SK-N-SH treated with all-trans-retinoic acid at 6 μM for 48 hours (cell line): ENCODE data around the gene TSHB.

Experiments used
- ATAC-seq: fragments of 200-7000 bp; cut with Tn5 transposase; 3 replicates; pipeline ENCODE4 v1.9.1; 2020; ENCODE audit warnings: mild to moderate bottlenecking, moderate library complexity
- BACH2 ChIP-seq: fragments of 250-450 bp; sonication (Bioruptor Pico); IDR thresholded peaks from 2 replicates; pipeline ENCODE4 v1.9.0; 2021; ENCODE audit warnings: mild to moderate bottlenecking, borderline replicate concordance
- CSDC2 ChIP-seq: fragments of 250-450 bp; sonication (Bioruptor Pico); IDR thresholded peaks from 2 replicates; pipeline ENCODE4 v1.5.0; 2020; ENCODE audit warnings: mild to moderate bottlenecking, moderate library complexity
- ESRRG ChIP-seq: fragments of 250-450 bp; sonication (Bioruptor Pico); IDR thresholded peaks from 2 replicates; pipeline ENCODE4 v1.6.1; 2021; ENCODE audit warnings: mild to moderate bottlenecking
- GLIS3 ChIP-seq: fragments of 250-450 bp; sonication (Bioruptor Pico); IDR thresholded peaks from 2 replicates; pipeline ENCODE4 v1.5.0; 2020; ENCODE audit warnings: mild to moderate bottlenecking, moderate library complexity
- OSR1 ChIP-seq: fragments of 250-450 bp; sonication (Bioruptor Pico); IDR thresholded peaks from 2 replicates; pipeline ENCODE4 v1.8.0; 2022; ENCODE audit warnings: moderate library complexity, mild to moderate bottlenecking, inconsistent platforms
- PPARA ChIP-seq: fragments of 250-450 bp; sonication (Bioruptor Pico); IDR thresholded peaks from 2 replicates; pipeline ENCODE4 v1.5.0; 2020; ENCODE audit warnings: mild to moderate bottlenecking, borderline replicate concordance
- RARB ChIP-seq: fragments of 250-450 bp; sonication (Bioruptor Pico); IDR thresholded peaks from 2 replicates; pipeline ENCODE4 v1.8.0; 2021; ENCODE audit warnings: mild to moderate bottlenecking, moderate library complexity
- TOX ChIP-seq: fragments of 250-450 bp; sonication (Bioruptor Pico); IDR thresholded peaks from 2 replicates; pipeline ENCODE4 v1.8.0; 2021; ENCODE audit warnings: mild to moderate bottlenecking, moderate library complexity, borderline replicate concordance
- ZFP3 ChIP-seq: fragments of 250-450 bp; sonication (Bioruptor Pico); IDR thresholded peaks from 2 replicates; pipeline ENCODE4 v1.5.0; 2020; ENCODE audit warnings: mild to moderate bottlenecking, moderate library complexity
- ZNF565 ChIP-seq: fragments of 450-650 bp; formaldehyde crosslinking; conservative IDR thresholded peaks from 2 replicates; pipeline ENCODE4 v1.5.0; 2020; ENCODE audit warnings: low read depth, mild to moderate bottlenecking, moderate library complexity
- ZNF70 ChIP-seq: fragments of 450-650 bp; formaldehyde crosslinking; IDR thresholded peaks from 2 replicates; pipeline ENCODE4 v1.5.0; 2020; ENCODE audit warnings: mild to moderate bottlenecking, moderate library complexity
- ZNF8 ChIP-seq: fragments of 450-650 bp; formaldehyde crosslinking; IDR thresholded peaks from 2 replicates; pipeline ENCODE4 v1.5.0; 2020; ENCODE audit warnings: mild to moderate bottlenecking, moderate library complexity
- TF ChIP-seq, protein P1 (sequence below): fragments of 250-450 bp; sonication (Bioruptor Pico); IDR thresholded peaks from 2 replicates; pipeline ENCODE4 v1.5.1; 2020; ENCODE audit warnings: low read depth, mild to moderate bottlenecking, moderate library complexity
- TF ChIP-seq, protein P2 (sequence below): fragments of 250-450 bp; sonication (Bioruptor Pico); IDR thresholded peaks from 2 replicates; pipeline ENCODE4 v1.8.0; 2021; ENCODE audit warnings: low read depth, mild to moderate bottlenecking, moderate library complexity, borderline replicate concordance
- TF ChIP-seq, protein P3 (sequence below): fragments of 250-450 bp; sonication (Bioruptor Pico); IDR thresholded peaks from 2 replicates; pipeline ENCODE4 v1.5.0; 2020; ENCODE audit warnings: mild to moderate bottlenecking, moderate library complexity
- TF ChIP-seq, protein P4 (sequence below): fragments of 250-450 bp; sonication (Bioruptor Pico); IDR thresholded peaks from 2 replicates; pipeline ENCODE4 v1.8.0; 2020; ENCODE audit warnings: mild to moderate bottlenecking, moderate library complexity, borderline replicate concordance
- TF ChIP-seq, protein P5 (sequence below): fragments of 250-450 bp; sonication (Bioruptor Pico); IDR thresholded peaks from 2 replicates; pipeline ENCODE4 v1.5.1; 2021; ENCODE audit warnings: mild to moderate bottlenecking, moderate library complexity

Gene TSHB

DNA sequence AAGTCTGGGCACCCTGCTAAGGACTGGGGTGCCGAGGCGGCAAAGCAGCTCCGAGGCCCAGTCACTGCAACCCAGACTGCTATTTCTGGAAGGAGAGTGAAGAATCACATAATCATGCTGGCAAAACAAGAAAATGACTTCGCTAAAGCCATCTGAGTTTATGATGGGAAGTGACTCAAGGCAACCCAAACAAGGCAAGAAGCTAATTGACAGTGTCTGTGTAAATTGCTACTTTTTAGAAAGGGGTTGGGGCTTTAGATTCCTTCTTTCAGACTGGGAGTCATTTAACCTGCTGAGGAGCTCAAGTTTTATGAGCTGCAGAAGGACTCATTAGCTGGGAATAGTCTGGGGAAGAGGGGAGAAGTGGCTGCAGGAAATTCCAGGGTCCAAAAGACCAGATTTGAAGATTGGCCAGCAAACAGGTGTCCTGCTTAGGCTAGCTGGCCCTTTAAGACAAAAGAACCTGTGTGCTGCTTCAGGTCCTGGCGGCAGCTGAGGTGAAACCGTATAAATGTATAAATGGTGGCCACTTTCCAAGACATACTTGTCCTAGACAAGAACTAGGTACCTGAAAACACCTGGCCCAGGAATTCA is 28.1 kb downstream of the TSHB start:
- no peak for TF ChIP-seq ESRRG (CRISPR knock-in tag)
- no peak for TF ChIP-seq ZFP3 (CRISPR knock-in tag)
- ATAC-seq: no peak

DNA sequence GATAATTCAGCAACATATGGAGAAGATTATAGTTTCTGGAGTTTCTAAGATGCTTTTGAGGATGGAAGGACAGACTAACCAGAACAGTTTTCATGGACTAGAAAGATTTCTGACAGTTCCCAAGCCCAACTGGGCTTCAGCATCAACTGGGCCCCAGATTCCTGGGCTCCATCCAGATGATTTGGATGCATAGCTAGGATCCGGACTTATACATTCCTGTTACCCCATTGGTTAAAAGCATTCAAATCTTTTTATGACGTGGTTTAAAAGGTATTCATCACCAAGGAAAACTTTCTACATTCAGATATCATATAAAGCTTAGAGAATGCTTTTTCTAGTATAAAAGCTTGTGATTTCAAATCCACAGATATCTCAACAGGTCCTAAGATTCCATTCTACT is 29.7 kb downstream of the TSHB start:
- TF ChIP-seq ZNF70 (CRISPR knock-in tag) (no peak), GLIS3 (CRISPR knock-in tag) (no peak), CSDC2 (CRISPR knock-in tag) (no peak), ESRRG (CRISPR knock-in tag) (no peak), OSR1 (no peak), ZNF8 (CRISPR knock-in tag) (no peak)
- TF ChIP-seq, protein P1, sequence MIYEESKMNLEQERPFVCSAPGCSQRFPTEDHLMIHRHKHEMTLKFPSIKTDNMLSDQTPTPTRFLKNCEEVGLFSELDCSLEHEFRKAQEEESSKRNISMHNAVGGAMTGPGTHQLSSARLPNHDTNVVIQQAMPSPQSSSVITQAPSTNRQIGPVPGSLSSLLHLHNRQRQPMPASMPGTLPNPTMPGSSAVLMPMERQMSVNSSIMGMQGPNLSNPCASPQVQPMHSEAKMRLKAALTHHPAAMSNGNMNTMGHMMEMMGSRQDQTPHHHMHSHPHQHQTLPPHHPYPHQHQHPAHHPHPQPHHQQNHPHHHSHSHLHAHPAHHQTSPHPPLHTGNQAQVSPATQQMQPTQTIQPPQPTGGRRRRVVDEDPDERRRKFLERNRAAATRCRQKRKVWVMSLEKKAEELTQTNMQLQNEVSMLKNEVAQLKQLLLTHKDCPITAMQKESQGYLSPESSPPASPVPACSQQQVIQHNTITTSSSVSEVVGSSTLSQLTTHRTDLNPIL (CRISPR knock-in tag): no peak
- TF ChIP-seq, protein P2, sequence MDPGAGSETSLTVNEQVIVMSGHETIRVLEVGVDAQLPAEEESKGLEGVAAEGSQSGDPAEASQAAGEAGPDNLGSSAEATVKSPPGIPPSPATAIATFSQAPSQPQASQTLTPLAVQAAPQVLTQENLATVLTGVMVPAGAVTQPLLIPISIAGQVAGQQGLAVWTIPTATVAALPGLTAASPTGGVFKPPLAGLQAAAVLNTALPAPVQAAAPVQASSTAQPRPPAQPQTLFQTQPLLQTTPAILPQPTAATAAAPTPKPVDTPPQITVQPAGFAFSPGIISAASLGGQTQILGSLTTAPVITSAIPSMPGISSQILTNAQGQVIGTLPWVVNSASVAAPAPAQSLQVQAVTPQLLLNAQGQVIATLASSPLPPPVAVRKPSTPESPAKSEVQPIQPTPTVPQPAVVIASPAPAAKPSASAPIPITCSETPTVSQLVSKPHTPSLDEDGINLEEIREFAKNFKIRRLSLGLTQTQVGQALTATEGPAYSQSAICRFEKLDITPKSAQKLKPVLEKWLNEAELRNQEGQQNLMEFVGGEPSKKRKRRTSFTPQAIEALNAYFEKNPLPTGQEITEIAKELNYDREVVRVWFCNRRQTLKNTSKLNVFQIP: no peak
- TF ChIP-seq, protein P3, sequence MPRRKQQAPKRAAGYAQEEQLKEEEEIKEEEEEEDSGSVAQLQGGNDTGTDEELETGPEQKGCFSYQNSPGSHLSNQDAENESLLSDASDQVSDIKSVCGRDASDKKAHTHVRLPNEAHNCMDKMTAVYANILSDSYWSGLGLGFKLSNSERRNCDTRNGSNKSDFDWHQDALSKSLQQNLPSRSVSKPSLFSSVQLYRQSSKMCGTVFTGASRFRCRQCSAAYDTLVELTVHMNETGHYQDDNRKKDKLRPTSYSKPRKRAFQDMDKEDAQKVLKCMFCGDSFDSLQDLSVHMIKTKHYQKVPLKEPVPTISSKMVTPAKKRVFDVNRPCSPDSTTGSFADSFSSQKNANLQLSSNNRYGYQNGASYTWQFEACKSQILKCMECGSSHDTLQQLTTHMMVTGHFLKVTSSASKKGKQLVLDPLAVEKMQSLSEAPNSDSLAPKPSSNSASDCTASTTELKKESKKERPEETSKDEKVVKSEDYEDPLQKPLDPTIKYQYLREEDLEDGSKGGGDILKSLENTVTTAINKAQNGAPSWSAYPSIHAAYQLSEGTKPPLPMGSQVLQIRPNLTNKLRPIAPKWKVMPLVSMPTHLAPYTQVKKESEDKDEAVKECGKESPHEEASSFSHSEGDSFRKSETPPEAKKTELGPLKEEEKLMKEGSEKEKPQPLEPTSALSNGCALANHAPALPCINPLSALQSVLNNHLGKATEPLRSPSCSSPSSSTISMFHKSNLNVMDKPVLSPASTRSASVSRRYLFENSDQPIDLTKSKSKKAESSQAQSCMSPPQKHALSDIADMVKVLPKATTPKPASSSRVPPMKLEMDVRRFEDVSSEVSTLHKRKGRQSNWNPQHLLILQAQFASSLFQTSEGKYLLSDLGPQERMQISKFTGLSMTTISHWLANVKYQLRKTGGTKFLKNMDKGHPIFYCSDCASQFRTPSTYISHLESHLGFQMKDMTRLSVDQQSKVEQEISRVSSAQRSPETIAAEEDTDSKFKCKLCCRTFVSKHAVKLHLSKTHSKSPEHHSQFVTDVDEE (CRISPR knock-in tag): no peak
- TF ChIP-seq, protein P4, sequence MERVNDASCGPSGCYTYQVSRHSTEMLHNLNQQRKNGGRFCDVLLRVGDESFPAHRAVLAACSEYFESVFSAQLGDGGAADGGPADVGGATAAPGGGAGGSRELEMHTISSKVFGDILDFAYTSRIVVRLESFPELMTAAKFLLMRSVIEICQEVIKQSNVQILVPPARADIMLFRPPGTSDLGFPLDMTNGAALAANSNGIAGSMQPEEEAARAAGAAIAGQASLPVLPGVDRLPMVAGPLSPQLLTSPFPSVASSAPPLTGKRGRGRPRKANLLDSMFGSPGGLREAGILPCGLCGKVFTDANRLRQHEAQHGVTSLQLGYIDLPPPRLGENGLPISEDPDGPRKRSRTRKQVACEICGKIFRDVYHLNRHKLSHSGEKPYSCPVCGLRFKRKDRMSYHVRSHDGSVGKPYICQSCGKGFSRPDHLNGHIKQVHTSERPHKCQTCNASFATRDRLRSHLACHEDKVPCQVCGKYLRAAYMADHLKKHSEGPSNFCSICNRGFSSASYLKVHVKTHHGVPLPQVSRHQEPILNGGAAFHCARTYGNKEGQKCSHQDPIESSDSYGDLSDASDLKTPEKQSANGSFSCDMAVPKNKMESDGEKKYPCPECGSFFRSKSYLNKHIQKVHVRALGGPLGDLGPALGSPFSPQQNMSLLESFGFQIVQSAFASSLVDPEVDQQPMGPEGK: no peak
- TF ChIP-seq, protein P5, sequence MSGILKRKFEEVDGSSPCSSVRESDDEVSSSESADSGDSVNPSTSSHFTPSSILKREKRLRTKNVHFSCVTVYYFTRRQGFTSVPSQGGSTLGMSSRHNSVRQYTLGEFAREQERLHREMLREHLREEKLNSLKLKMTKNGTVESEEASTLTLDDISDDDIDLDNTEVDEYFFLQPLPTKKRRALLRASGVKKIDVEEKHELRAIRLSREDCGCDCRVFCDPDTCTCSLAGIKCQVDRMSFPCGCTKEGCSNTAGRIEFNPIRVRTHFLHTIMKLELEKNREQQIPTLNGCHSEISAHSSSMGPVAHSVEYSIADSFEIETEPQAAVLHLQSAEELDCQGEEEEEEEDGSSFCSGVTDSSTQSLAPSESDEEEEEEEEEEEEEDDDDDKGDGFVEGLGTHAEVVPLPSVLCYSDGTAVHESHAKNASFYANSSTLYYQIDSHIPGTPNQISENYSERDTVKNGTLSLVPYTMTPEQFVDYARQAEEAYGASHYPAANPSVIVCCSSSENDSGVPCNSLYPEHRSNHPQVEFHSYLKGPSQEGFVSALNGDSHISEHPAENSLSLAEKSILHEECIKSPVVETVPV (CRISPR knock-in tag): no peak
- ATAC-seq: no peak

DNA sequence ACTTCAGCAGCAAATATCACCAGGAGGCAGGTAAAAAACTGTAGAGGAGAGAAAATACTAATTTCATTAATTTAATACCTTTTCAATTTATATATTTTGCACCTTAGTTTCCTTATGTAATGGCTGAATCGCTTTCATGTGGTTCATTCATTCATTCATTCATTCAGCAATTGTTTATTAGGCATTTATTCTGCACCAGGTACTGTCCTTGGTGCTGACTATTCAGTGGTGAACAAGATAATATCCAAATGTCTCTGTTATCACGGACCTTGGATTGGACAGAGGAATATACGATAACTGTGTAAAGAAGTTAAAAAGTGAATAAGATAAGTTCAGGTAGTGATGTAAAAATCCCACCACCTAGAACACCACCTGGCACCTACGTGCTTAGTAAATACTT is 30.9 kb downstream of the TSHB start:
- TF ChIP-seq, protein P5 (CRISPR knock-in tag): no peak
- TF ChIP-seq, protein P2: no peak
- TF ChIP-seq ZFP3 (CRISPR knock-in tag): no peak
- TF ChIP-seq, protein P4: no peak
- no peak for TF ChIP-seq BACH2 (CRISPR knock-in tag)
- TF ChIP-seq ZNF565: no peak
- TF ChIP-seq PPARA (CRISPR knock-in tag): no peak
- TF ChIP-seq GLIS3 (CRISPR knock-in tag): no peak
- TF ChIP-seq, protein P3 (CRISPR knock-in tag): no peak
- no peak for TF ChIP-seq CSDC2 (CRISPR knock-in tag)
- TF ChIP-seq TOX (CRISPR knock-in tag): no peak
- no peak for TF ChIP-seq RARB
- TF ChIP-seq, all 23 proteins: peak for 0
- no peak for ATAC-seq
